HPDE6-E6E7 (cell line): ENCODE measurements around the gene AGXT2.
"Not testable (repeated sequence)": the region's sequence is repeated elsewhere in the genome, so short reads cannot be mapped to it uniquely, and the experiment has no call there.

ENCODE experiments used
- DNase-seq: peaks from one replicate; pipeline ENCODE4 v3.0.0; 2011; ENCODE audit warnings: missing footprints; ENCODE audit errors: extremely low spot score

AGXT2 gene

DNA sequence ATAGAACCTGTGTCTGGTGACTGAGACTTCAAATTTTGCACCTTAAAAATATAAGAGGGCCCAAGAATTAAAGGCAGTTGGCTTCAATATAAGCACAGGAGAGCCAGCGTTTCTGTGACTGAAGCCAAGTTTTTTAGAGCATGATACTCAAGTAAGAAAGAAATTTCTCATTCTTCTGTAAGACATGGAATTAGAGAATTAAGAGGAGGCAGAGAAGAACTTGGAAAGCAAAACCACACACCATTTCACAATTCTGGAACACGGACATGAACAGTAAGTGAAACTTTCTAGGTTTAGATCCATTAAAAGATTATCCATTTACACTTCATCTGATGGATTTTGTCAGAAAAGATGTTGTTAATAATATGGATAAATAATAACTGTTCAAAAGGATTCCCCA, 8.9 kb upstream of the AGXT2 start:
- no peak for DNase-seq

DNA sequence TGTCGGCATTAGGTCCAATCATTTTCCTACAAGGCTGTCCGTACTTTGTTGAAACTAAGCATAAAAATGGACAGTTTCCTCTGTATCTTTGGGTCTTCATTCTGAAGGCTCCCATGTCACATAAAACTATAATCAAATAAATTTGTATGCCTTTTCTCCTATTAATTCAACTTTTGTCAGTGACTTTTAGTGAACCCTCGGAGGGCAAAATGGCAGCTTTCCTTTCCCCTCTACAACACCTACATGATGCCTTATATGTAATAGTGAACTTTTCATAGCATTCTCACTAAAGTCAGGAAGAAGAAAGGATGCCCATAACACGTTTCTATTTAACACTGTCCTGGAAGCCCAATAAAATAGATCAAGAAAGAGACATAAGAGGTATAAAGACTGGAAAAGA, 5.1 kb upstream of the AGXT2 start:
- DNase-seq: no peak

DNA sequence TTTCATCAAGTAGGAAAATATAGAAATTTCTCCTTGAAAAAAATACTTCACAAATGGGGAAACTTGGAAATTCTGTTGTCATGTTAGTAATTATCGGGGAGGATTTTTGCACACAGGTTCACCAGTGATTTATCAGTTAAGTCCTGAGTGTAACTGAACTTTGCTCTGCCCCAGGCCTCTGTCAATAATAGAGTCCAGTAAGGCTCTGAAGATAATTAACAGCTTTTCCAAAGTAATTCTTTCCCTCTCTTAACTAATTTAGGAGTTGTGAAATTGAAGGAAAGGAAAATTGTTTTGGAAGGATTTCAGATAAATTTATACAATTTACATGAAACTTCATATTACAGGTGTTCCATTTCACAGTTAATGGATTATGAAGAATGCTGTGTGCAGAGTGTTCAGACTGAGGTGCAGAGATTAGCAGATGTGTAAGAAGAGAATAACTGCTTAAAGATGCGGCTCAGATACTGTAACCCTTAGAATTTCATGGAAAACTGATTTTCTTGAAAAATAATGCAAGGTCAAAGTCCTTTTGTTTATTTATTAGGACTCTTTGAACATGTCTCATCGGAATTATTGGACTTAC, 2.9 kb upstream of the AGXT2 start:
- no peak for DNase-seq

DNA sequence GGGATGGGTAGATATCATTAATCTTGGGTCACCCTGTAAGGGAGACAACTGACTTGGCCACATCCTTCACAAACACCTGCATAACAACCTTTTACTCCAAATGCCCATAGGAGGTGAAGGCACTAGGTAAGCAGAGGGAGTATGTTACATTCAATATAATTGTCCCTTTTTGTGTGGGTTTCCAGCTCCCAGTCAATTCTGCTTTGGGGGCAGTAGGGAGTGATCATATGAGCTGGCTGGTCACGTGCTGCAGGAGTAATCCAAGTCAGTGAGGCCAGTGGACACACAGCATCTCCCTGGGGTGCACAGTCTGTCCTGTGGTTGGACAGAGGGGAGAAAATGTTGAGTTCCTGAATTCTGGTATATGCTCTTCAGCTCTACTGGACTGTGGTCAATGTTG, 1.2 kb upstream of the AGXT2 start:
- DNase-seq: no peak

DNA sequence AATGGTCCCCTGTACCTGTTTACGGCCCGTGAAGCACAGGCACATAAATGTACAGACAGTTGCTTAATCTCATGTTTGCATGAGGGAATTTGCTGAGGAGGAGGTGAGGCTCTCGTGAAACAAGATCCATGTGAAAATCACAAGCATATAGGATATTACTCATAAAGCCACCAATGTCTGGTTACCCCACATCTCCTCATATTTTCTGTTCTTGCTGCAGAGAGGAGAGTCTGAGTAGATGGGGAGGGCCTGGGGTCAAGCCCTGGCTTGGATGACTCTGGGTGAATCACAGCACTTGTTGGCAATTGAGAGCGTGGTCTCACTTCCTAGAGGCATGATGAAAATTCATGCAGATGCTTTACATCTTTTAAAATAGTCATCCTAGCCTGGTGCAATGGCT, 975 bp downstream of the AGXT2 start:
- peak; percentile 35 for DNase-seq

DNA sequence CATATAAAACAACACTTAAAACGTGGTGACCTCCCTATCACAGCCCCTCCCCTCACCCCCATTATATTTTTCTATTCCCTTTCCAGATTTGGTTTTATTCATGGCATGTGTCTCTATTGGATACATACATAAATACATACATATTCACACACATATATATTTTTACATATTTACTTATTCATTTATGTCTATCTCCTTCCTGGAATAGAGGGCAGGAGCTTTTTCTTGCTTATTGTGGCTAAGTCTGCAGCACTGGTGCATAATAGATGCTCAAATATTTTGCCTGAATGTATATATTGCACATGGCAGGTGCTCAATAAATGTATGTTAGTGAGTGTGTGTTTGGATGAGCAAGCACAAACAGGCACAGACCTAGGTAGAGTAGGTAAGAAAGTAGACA, 2.5 kb downstream of the AGXT2 start:
- DNase-seq: no peak

DNA sequence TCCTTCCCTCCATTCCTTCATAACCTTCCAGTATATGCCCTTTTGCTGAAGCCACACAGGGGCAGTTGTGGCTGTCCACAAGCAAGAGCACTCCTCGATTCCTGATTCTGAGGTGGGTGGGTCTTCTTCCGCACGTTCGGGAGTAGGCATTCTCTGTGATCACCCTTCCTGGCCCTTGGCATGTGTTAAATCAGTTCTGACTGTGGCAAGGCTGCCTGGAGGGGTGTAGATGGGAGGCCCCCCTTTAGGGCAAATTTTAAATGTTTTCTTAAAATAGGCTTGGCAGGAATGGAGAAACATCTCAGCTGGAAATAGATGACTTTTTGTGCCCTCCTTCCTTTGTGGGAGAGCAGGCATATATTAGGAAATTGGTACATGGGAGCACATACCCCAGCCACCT, 3.1 kb downstream of the AGXT2 start:
- no peak for DNase-seq

DNA sequence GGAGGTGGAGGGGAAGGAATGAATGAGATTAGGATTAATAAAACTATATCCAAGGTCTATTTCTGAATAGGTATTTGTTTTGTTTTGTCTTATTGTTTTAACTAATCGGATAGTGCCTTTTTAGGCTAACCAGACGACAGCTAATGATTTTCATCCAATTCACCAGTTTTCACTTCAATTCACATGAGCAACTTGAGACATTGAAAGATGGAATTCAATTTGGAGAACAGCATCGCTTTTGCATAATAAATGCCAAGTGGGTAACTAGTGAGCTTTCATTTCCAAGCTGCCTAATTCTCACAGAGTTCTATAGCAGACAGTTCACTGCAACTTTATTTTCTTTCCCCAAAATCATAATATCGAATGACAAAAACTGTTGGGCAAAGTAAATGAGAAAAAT, 5.0 kb downstream of the AGXT2 start:
- no peak for DNase-seq

DNA sequence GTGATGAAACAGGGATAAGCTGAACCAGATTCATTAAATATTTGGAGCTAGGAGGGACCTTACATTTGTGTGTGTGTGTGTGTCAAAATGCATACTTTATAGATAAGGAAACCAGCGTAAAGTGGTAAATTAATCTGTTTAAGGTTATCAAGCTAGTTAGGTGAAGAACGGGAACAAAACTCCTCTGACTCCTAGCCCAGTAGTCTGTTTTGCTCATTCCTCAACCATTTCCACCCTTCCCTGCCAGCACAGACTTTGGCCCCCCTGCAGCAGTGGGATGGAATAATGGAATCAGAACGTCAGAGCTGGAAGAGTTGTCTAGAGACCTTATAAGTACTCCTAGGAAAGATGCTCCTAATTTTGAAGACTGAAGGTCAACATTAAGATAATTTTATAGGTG, 6.5 kb downstream of the AGXT2 start:
- DNase-seq: no peak

DNA sequence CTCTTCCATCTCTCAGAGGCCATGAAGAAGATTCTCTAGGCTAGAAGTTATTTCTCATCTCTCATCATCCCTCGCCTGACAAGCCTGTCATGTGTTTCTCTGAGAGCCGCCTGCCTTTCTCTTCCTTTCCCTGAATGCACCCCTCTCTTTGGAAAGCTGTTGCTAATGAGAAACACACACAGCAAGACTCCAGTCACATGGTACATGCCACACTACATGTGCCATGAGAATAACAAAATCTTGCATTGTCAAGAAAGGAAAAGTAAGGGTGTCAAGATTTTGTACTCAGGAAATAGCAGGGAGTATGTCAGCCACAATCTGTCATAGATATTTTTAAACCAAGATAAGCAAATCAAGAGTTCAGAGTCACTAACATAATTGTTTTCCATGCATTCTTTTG, 8.9 kb downstream of the AGXT2 start:
- no peak for DNase-seq

DNA sequence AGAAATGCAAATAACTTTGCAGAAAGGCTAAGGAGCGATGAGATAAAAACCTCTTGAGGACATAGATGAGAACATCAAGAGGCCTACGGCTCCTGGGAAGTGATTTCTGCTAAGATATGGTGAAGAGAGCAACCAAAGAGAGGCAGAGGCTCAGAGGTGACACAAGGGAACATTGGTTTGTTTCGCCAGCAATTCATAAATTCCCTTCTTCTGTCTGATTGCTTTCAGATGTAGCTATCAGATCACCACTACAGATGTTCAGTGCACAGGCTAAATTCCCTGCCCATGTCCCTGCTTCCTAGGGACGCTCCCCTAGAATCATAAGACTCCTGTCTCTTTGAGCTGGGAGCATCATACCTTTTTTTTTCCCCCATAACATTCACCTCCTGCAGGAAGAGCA, 11.2 kb downstream of the AGXT2 start:
- no peak for DNase-seq

DNA sequence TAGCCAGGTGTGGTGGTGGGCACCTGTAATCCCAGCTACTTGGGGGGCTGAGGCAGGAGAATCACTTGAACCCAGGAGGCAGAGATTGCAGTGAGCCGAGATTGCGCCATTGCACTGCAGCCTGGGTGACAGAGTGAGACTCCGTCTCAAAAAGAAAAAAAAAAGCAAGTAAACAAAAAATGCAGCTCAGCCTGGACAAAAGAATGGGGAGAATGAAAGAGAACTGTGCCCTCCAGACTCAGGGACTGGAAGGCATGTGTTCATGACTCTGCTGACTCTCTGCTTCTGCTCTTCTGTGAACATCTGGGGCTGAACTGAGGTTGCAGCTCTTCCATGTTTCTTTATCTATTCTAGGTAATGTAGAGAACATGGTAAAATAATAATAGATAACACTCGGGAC, 11.8 kb downstream of the AGXT2 start:
- DNase-seq: not testable (repeated sequence)

DNA sequence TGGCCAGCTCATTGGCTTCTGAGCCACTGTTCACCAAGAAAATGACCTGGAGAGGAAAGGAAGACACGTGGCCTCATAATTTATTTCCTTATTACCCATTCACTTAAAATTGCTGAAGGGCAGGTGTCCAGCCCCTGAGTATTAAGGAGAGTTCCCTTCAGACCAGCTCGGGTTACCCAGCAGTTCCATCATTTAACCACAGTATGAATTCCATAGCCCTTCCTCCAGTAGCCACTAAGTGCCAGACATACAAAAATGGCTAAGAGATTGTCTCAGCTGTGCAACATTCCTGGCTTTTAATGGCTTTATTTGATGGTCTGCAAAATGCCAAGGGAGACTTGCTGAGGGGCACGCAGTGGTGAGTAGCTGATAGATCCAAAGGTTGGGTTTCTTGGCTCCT, 12.5 kb downstream of the AGXT2 start:
- no peak for DNase-seq

DNA sequence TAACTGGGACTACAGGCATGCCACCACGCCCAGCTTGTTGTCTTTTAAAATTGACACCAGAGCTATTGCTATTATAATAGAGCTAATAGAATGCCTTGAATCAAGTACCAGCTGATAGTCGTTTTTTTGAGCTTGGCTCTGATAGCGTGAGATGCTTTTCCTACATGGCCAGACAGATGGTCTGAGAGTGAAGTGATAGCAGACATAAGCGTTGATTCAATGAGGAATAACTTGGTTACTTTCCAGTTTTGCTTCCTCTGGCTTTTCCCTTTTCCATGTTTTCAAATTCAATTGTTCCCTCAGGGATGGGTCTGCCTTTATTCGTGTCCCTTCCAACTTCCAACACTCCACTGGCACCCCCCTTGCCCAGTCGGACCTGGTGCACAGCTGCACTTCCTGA, 15.4 kb downstream of the AGXT2 start:
- no peak for DNase-seq

DNA sequence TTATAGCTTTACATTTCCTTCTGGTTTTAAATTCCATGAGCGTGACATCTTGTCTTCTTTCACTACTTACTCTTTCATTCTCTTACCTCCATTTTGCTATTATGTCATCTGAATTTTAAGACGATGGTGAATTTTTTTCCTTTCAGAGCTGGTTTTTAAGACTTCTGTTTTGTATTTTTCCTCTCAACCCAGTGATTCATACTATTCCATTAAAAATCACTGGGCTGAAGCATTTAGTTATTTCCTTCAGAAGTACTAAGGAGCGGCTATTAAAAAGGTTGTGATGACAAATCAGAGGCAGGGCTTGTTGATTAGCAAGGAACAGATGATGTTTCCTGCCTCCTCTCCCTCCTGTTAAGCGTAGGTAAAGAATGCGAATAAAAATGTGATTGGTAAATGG, 16.5 kb downstream of the AGXT2 start:
- DNase-seq: no peak

DNA sequence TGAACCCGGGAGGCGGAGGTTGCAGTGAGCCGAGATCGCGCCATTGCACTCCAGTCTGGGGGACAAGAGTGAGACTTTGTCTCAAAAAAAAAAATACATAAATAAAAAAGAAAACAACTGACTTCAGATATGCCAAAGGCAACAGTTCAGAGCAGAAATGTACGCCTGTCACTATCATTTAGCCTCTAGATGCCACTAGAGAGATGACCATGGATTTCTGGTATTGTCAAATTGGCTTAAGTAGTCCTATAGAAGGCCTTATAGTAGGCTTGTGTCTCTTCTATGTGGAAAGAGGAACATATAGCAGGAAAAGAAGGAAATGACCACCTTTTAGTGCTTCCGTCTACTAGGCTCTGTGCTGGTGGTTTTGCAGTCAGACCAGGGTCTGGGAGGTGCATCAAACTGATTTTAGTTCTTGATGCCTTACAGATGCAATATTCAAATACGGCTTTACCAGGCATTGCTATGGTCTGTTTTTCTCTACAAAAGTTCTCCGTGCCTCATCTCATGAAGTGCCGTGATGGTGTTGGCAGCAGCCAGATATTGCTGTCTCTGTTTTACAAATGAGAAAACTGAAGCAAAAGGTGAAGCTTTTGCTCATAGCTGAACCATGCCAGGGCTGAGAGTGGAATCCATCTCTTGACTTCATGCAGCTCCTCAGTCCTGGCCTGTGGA, 17.2 kb downstream of the AGXT2 start:
- DNase-seq: no peak

DNA sequence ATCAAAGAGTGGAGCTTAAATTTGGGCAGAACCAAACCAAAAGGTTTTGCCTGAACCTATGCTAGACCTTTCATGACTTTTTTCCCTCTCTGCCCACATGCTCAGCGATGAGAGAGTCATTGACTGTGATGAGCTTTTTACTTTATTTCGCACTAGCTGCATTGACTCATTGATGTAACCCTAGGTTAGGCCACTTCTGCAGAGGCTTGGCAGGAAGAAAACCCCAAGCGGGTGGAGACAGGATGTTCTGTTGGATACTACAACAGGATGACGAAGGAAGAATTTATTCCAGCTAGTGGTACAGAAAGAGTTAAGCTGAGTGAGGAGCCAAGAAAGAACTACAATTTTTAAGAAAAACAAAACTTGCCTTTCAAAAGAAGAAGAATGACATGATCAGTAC, 18.4 kb downstream of the AGXT2 start:
- DNase-seq: no peak

DNA sequence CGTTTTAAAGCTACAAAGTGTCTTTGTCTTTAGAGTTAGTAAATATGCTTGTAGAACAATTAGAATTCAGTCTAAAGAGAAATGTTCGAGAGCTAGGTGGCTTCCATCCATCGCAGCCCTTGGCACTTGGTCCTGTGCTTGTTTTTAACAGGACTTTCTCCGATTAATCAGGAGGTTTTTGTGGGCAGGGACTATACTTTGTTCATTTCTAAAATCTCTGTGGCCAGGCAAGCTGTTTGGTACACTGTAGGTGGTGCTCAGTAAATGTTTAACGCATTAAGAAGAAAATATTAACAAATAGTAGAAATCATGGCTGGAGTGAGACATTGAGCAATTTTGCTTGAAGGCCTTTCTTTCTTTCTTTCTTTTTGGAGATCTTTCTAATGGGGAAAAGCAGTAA, 20.8 kb downstream of the AGXT2 start:
- no peak for DNase-seq

DNA sequence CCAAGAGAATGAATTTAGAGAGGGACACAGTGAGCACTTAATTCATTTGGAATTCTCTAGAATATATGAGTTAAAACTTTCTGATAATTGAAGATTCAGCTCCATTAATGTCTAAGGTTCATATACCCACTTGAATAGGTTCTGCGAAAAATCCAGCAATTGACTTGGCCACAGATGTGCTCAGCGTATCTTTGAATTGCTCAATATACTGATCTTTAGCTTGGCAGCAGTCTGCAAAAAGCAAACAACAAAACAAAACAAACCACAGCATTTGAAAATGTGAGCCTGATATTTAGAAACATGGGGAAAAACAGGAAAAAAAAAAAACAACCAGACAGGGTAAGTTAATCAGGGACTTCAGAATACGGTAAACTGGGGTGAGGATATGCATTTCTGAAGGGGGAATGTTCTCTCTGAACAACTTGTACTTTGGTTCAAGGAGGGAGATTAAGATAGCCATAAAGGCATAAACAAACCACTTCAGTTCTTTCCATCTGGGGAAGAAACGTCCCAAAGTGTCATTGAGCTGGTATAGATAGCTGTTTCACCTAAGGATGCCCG, 21.4 kb downstream of the AGXT2 start:
- no peak for DNase-seq

DNA sequence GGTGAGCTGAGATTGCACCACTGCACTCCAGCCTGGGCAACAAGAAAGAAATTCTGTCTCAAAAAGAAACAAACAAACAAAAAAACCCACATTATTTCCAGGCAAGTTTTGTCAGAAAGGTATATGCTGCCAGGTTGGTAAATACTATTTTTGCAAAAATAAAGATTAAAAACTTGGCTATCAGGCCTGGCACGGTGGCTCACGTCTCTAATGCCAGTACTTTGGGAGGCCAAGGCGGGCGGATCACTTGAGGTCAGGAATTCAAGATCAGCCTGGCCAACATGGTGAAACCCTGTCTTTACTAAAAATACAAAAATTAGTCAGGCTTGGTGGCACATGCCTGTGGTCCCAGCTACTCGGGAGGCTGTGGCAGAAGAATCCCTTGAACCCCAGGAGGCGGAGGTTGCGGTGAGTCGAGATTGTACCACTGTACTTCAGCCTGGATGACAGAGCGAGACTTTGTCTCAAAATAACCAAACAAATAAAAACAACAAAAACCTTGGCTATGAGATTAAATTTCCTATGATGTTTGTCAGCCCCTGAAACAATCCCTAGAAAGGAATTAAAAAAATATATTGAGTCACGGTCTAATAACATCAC, 22.7 kb downstream of the AGXT2 start:
- no peak for DNase-seq

DNA sequence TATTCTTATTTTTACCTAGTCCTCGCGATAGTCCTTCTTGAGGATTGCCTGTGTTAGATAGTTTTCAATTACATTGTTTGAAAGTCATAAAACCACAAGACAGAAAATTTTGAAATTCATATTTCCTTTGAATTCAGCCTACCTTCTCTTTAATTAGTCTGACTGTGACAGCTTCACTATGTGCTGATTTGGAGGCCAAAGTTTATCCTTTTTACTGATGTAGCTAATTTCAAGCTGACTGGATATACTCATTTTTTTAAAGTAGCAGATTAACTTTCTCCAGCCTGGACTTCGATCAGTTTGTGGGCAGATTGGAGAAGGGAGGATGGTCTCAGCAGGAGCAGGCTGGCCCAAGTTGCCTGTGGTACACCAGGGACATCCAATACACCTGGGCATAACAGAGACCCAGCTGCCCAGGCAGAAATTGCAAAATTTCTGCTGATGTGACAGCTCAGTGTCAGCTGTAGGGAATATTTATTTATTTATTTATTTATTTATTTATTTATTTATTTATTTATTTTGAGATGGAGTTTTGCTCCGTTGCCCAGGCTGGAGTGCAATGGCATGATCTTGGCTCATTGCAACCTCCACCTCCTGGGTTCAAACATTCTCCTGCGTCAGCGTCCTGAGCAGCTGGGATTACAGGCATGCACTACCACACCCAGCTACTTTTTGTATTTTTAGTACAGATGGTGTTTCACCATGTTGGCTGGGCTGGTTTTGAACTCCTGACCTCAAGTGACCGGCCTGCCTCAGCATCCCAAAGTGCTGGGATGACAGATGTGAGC, 24.2 kb downstream of the AGXT2 start:
- no peak for DNase-seq

DNA sequence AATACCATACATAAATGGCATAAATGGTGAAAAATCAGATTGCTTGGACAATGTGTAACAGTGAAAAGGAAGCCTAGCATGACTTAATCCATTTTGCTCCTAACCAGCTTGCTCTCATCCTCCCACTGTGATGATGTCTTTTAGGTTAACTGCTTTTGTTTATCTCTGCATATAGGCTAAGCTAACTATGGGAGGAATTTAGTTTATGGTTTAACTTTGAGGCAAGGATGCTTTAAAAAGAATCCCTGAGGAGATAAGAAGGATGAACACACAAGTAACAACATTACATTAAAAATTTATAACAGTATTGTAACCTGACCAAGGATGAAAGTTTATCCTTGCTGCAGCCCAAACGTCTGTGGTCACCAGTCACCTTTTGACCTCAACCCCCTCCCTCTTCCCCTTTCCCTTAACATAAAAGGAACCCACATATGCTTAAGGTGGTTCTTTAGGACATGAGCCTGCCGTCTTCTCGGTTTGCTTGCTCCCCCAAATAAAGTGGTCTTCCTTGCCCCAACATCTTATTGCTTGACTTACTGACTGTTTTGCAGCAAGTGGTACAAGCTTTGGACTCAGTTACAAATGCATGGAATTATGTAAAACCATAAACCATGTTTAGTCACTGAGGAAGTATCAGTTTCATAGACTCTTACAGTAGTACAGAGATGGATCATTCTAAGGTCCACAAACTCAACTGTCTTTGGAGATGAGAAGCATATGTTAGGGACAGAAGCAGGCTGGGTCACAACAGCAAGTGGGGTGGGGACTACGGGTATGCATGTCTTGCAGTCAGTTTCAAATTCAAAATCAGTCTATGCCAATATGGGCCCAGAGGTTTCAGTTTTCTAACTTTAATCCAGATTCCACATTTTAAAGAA, 31.3 kb downstream of the AGXT2 start:
- no peak for DNase-seq
